Measurements from ENCODE around the gene CYP26B1. TPM values are rescaled to one million over a fixed set of nuclear protein-coding genes. Genes with fewer than 3 reads are reported as not detected.

The CYP26B1 gene
- total and polyA plus RNA-seq, 2 donors (not counting 3 experiments of a cell fraction or from before 2014, with no cell fraction given), result 0.30 to 1.1 TPM

DNA sequence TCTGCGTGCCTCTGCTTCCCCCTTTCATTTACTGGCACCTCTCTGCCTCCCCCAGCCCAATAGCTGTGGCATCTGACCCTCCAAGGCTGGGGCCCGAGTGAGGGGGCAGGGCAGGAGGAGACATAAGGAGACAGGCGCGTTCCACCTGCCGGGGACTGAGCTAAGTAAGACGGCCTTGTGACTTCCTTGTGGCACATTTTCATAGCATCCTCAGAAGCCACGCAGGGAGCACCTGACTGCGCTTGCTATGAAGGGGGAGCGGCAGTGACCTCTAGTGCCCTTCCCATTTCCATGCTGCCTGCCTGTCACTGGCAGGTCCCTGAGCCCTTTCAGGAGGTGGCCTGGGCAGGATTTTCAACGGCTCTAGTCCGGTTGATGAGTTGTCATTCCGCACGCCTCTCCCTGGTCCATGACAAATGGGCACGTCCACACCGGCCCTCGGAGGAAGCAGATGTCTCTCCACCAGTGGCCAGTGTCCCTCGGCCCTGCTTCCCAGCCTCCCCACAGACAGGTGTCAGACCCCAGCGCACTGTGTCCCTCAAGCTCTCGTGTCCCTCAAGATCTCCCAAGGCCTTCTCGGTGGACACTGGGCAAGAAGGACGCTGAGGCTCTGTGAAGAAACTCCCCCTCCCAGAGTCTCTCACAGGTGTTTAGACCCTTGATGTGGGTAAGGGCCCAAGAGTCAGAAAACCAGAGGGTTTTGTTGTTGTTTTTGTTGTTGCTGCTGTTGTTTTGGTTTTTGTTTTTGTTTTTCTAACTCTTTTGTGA lies 42.7 kb downstream of the CYP26B1 start:
- H2AFZ ChIP-seq (ENCODE audit: low read depth, low read length), result no peak overlapping the region
- H3K4me2 ChIP-seq (ENCODE audit: insufficient read depth, low read length), result no peak overlapping the region
- no peaks in the 10 kb centered on the region for H3K9me1 ChIP-seq (replicated peaks; ENCODE audit: control insufficient read depth, extremely low read depth, insufficient read depth, low read length)
- no peak for FAIRE-seq
- no peak overlapping the region for H3K27ac ChIP-seq (ENCODE audit: insufficient read depth, low read depth, low read length)
- H3K4me3 ChIP-seq (replicated peaks in 1 of 3; ENCODE audit: insufficient read depth in 1 of 3, low read depth in 1 of 3, low read length in 3 of 3), result no peak overlapping the region
- no peaks in the 10 kb centered on the region for H3K9me3 ChIP-seq (replicated peaks; ENCODE audit: control insufficient read depth, insufficient read depth, low read length)
- BruUV-seq (replicated peaks), result no TSS peak
- H3K79me2 ChIP-seq (ENCODE audit: control insufficient read depth, insufficient read depth, low read length), result no peaks in the 10 kb centered on the region
- CTCF ChIA-PET, result interaction anchor here (0.8 kb wide), 1 partner anchor 117 kb away, joined by 3 read pairs; no protein-coding TSS in a partner anchor
- POLR2A ChIA-PET, result no interaction called here
- intact Hi-C loops (cut with micrococcal nuclease) (no loop called here), dilution Hi-C loops (cut with MboI; ENCODE audit: extremely low pct_ligation_motif_present, low sequenced_read_pairs) (no loop called here)
- H4K20me1 ChIP-seq (replicated peaks; ENCODE audit: control insufficient read depth, extremely low read depth, insufficient read depth, low read length), result no peaks in the 10 kb centered on the region
- no peak overlapping the region for H3K9ac ChIP-seq (replicated peaks; ENCODE audit: extremely low read depth, insufficient read depth, low read length)
- peaks cover 7 to 14% of the 10 kb centered on the region in 2 experiments for H3K27me3 ChIP-seq (ENCODE audit: control insufficient read depth in 2 of 2, insufficient read depth in 2 of 2, low read length in 2 of 2)
- no peaks in the 10 kb centered on the region for H3K4me1 ChIP-seq (ENCODE audit: control insufficient read depth, extremely low read depth, insufficient read depth, low read length)
- no peak for TF ChIP-seq GATA2 (IDR thresholded peaks at IDR 0.05; ENCODE audit: insufficient read depth, insufficient read length, low read depth, low read length)
- TF ChIP-seq, protein P1, sequence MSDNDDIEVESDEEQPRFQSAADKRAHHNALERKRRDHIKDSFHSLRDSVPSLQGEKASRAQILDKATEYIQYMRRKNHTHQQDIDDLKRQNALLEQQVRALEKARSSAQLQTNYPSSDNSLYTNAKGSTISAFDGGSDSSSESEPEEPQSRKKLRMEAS (IDR thresholded peaks at IDR 0.05; ENCODE audit: insufficient read depth, insufficient read length), result no peak
- no peak for TF ChIP-seq JUN (IDR thresholded peaks at IDR 0.05; ENCODE audit: borderline replicate concordance, insufficient read depth, insufficient read length, low read depth)
- TF ChIP-seq POLR2AphosphoS5 (IDR thresholded peaks at IDR 0.05; ENCODE audit: insufficient read depth, low read depth, low read length), result no peak
- no peak for TF ChIP-seq EZH2 (IDR thresholded peaks at IDR 0.05; ENCODE audit: borderline replicate concordance, low read depth, low read length, severe bottlenecking)
- TF ChIP-seq, protein P2, sequence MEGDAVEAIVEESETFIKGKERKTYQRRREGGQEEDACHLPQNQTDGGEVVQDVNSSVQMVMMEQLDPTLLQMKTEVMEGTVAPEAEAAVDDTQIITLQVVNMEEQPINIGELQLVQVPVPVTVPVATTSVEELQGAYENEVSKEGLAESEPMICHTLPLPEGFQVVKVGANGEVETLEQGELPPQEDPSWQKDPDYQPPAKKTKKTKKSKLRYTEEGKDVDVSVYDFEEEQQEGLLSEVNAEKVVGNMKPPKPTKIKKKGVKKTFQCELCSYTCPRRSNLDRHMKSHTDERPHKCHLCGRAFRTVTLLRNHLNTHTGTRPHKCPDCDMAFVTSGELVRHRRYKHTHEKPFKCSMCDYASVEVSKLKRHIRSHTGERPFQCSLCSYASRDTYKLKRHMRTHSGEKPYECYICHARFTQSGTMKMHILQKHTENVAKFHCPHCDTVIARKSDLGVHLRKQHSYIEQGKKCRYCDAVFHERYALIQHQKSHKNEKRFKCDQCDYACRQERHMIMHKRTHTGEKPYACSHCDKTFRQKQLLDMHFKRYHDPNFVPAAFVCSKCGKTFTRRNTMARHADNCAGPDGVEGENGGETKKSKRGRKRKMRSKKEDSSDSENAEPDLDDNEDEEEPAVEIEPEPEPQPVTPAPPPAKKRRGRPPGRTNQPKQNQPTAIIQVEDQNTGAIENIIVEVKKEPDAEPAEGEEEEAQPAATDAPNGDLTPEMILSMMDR (IDR thresholded peaks at IDR 0.05; ENCODE audit: extremely low read depth in 1 of 2, insufficient read depth in 1 of 2, low read depth in 1 of 2, low read length in 2 of 2), result no peak
- TF ChIP-seq MYC (IDR thresholded peaks at IDR 0.05; ENCODE audit: low read depth, low read length), result no peak
- TF ChIP-seq FOS (IDR thresholded peaks at IDR 0.05; ENCODE audit: borderline replicate concordance, insufficient read depth, low read length), result no peak
- TF ChIP-seq POLR2A (IDR thresholded peaks at IDR 0.05; ENCODE audit: low read depth, low read length), result no peak
- DNase-seq (ENCODE audit: low read depth, low spot score), result no peak
- no peaks in the 10 kb centered on the region for H3K36me3 ChIP-seq (ENCODE audit: control insufficient read depth in 2 of 2, extremely low read depth in 1 of 2, insufficient read depth in 2 of 2, low read length in 2 of 2)
